HFFc6 (cell line): ENCODE results near the gene MVB12B. TPM values are rescaled to one million over a fixed set of nuclear protein-coding genes. Genes with fewer than 3 reads are reported as not detected.

ENCODE experiments used
- DNase-seq: peaks from one replicate; pipeline ENCODE4 v3.0.0-alpha.2; 2018
- H3K27ac Mint-ChIP-seq: 2 replicates; pipeline ENCODE4 v1.8.0; 2020; ENCODE audit warnings: mild to moderate bottlenecking, mixed read lengths
- H3K27me3 Mint-ChIP-seq: 2 replicates; pipeline ENCODE4 v1.8.0; 2021; ENCODE audit warnings: mild to moderate bottlenecking, moderate library complexity, mixed read lengths; ENCODE audit not compliant: insufficient read depth
- H3K36me3 Mint-ChIP-seq: 2 replicates; pipeline ENCODE4 v1.8.0; 2021; ENCODE audit warnings: low read depth, mixed read lengths
- H3K4me1 Mint-ChIP-seq: 2 replicates; pipeline ENCODE4 v1.8.0; 2020; ENCODE audit warnings: low read depth, mixed read lengths
- H3K4me3 Mint-ChIP-seq: 2 replicates; pipeline ENCODE4 v1.8.0; 2020; ENCODE audit warnings: mild to moderate bottlenecking, moderate library complexity, mixed read lengths
- H3K9me3 Mint-ChIP-seq: 2 replicates; pipeline ENCODE4 v1.8.0; 2020; ENCODE audit warnings: mild to moderate bottlenecking, mixed read lengths
- total RNA-seq, 6 experiments: library from RNA; stranded (reverse); fragmentation: NEBNext Ultra II Directional; extraction: Animal tissue kit (Norgen Biotek cat#: 25700); gene quantifications; 2 replicates in 1 of 6; 3 replicates in 5 of 6; pipeline ENCODE4 v1.2.3, GENCODE V29; 2021
- TF ChIP-seq, protein P1 (sequence below): fragments of 200-600 bp; sonication (generic); IDR thresholded peaks from 2 replicates; pipeline ENCODE4 v1.5.0; 2021; ENCODE audit warnings: antibody characterized with exemption, mild to moderate bottlenecking

Gene MVB12B
- total RNA-seq, 6 experiments from 2014 or later, result 4.4 to 8.3 (median 6.7) TPM

DNA sequence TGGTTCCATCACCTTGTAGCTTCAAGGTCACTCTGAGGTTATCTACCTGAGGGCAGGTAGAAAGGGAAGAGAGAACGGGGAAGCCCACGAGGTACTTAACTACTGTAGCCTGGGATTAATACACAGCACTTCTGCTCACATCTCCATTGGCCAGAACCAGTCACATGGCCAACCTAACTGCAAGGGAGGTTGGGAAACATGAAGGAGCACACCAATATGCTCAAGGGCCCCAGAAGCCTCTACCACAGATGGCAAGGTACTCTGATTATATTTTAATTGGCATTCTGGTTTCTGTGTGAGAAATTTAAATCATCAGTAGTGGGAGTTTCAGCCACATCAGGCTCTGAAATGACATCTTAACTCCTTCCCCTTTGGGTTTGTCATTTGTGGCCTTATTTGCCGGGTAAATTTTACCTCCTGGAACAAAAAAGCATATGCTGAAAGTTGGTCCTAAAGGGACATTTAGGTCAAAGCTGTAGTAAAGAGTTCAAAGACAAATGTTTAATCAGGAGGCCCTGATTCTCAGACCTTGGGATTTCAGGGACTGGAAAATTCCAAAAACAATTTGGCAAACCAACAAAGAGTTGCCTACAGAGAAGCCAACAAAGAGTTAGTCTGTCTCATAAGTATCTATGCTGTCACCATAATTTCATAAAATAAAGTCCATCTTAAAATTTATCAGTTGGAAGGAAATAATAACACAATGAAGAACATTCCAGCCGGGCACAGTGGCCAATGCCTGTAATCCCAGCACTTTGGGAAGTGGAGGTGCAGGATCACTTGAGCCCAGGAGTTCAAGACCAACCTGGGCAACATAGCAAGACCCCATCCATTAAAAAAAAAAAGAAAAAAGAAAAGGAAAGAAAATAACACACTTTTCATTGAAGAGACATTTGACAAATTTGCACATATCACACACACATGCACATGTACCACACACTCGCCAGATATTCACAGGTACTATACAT lies 13.8 kb upstream of the MVB12B start:
- Mint-ChIP-seq H3K4me1 (no peaks in the 10 kb centered on the region), H3K27me3 (peaks cover 16% of the 10 kb centered on the region)
- TF ChIP-seq, protein P1, sequence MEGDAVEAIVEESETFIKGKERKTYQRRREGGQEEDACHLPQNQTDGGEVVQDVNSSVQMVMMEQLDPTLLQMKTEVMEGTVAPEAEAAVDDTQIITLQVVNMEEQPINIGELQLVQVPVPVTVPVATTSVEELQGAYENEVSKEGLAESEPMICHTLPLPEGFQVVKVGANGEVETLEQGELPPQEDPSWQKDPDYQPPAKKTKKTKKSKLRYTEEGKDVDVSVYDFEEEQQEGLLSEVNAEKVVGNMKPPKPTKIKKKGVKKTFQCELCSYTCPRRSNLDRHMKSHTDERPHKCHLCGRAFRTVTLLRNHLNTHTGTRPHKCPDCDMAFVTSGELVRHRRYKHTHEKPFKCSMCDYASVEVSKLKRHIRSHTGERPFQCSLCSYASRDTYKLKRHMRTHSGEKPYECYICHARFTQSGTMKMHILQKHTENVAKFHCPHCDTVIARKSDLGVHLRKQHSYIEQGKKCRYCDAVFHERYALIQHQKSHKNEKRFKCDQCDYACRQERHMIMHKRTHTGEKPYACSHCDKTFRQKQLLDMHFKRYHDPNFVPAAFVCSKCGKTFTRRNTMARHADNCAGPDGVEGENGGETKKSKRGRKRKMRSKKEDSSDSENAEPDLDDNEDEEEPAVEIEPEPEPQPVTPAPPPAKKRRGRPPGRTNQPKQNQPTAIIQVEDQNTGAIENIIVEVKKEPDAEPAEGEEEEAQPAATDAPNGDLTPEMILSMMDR, result no peak

DNA sequence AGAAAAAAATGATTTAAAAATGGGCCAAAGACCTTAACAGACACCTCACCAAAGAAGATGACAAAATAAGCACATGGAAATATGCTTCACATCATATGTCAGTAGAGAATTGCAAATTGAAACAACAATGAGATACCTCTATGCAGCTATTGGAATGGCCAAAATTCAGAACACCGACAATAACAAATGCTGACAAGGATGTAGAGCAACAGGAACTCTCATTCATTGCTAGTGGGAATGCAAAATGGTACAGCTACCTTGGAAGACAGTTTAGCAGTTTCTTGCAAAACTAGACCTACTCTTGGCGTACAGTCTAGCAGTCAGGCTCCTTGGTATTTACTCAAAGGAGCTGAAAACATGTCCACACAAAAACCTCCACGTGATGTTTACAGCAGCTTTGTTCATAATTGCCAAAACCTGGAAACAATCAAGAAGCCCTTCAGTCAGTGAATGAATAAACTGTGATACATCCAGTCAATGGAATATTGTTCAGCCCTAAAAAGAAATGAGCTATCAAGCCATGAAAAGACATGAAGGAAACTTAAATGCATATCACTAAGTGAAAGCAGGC lies 10.5 kb upstream of the MVB12B start:
- TF ChIP-seq, protein P1, result no peak
- Mint-ChIP-seq H3K27ac (no peak overlapping the region), H3K4me3 (no peak overlapping the region), H3K36me3 (no peaks in the 10 kb centered on the region), H3K9me3 (peaks cover 4% of the 10 kb centered on the region; the same call in 1 of the 2 replicates), H3K4me1 (no peaks in the 10 kb centered on the region), H3K27me3 (peaks cover 14% of the 10 kb centered on the region)
- no peak for DNase-seq

More for the DNA sequence above, 13.8 kb upstream of the MVB12B start:
- Mint-ChIP-seq H3K36me3 (no peaks in the 10 kb centered on the region), H3K9me3 (peaks cover 4% of the 10 kb centered on the region; the same call in 1 of the 2 replicates), H3K4me3 (no peak overlapping the region), H3K27ac (no peak overlapping the region)
- DNase-seq, result no peak

GRCh38 chr9:126317513-126317912 lies 9.1 kb upstream of the MVB12B start:
- Mint-ChIP-seq H3K9me3 (peaks cover 4% of the 10 kb centered on the region; the same call in 1 of the 2 replicates), H3K36me3 (no peaks in the 10 kb centered on the region), H3K27ac (no peak overlapping the region), H3K4me3 (no peak overlapping the region), H3K27me3 (peaks cover 9% of the 10 kb centered on the region), H3K4me1 (no peaks in the 10 kb centered on the region)
- TF ChIP-seq, protein P1, result peak; percentile 48
- DNase-seq, result peak; percentile 6

- Mint-ChIP-seq H3K4me1 (no peaks in the 10 kb centered on the region), H3K4me3 (no peak overlapping the region), H3K27me3 (peaks cover 8% of the 10 kb centered on the region; the same call in 1 of the 2 replicates), H3K27ac (no peak overlapping the region), H3K36me3 (peaks cover 7% of the 10 kb centered on the region), H3K9me3 (peaks cover 12% of the 10 kb centered on the region)
- TF ChIP-seq, protein P1, result no peak
- no peak for DNase-seq
Observed at GRCh38 chr9:126318858-126319257, 7.8 kb upstream of the MVB12B start.

DNA sequence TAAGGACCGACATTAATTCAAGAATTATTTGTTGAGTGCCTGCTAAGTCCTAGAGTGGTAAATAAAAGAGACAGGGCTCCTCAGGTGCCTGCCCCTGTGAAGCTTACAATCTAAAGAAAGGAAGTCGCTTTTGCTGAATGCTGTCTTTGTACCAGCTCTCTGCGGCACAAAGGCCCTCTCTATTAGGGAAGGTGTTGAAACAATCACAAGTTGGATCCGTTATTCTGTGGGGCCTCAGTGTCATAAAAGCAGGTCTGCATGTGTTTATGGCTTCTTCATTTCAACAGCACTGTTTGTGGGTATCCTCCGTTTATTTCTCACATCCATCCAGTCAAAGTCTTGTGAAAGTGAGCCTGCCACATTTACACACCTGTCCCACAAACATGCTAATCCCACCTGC lies 7.0 kb upstream of the MVB12B start:
- peaks cover 11% of the 10 kb centered on the region for H3K36me3 Mint-ChIP-seq
- H3K27me3 Mint-ChIP-seq, result peaks cover 6% of the 10 kb centered on the region; the same call in 1 of the 2 replicates
- H3K27ac Mint-ChIP-seq, result no peak overlapping the region
- H3K4me1 Mint-ChIP-seq, result no peaks in the 10 kb centered on the region
- H3K4me3 Mint-ChIP-seq, result no peak overlapping the region
- TF ChIP-seq, protein P1, result no peak
- no peak for DNase-seq
- H3K9me3 Mint-ChIP-seq, result peaks cover 17% of the 10 kb centered on the region
